HEK293 (cell line): ENCODE measurements around the gene ABR.

ENCODE experiments used
- CTCF ChIP-seq: fragments of 450-650 bp; formaldehyde crosslinking; IDR thresholded peaks from 2 replicates; pipeline ENCODE4 v1.5.1; 2016; ENCODE audit warnings: missing biosample characterization, missing genetic modification characterization
- GFI1B ChIP-seq: fragments of 450-650 bp; formaldehyde crosslinking; IDR thresholded peaks from 2 replicates; pipeline ENCODE4 v1.5.1; 2016; ENCODE audit warnings: missing biosample characterization, missing genetic modification characterization
- MYNN ChIP-seq: fragments of 450-650 bp; formaldehyde crosslinking; IDR thresholded peaks from 2 replicates; pipeline ENCODE4 v1.5.1; 2016; ENCODE audit warnings: missing biosample characterization, missing genetic modification characterization, borderline replicate concordance
- REST ChIP-seq: fragments of 450-650 bp; formaldehyde crosslinking; IDR thresholded peaks from 2 replicates; pipeline ENCODE4 v1.5.1; 2016; ENCODE audit warnings: missing biosample characterization, missing genetic modification characterization
- SALL2 ChIP-seq: fragments of 450-650 bp; formaldehyde crosslinking; IDR thresholded peaks from 2 replicates; pipeline ENCODE4 v1.5.0; 2017; ENCODE audit warnings: missing biosample characterization, mild to moderate bottlenecking, missing genetic modification characterization, borderline replicate concordance
- YY1 ChIP-seq: fragments of 450-650 bp; formaldehyde crosslinking; IDR thresholded peaks from 2 replicates; pipeline ENCODE4 v1.5.1; 2018; ENCODE audit warnings: missing biosample characterization, missing genetic modification characterization
- ZFP69B ChIP-seq: fragments of 450-650 bp; formaldehyde crosslinking; IDR thresholded peaks from 2 replicates; pipeline ENCODE4 v1.5.1; 2016; ENCODE audit warnings: missing biosample characterization, missing genetic modification characterization
- ZNF146 ChIP-seq: fragments of 450-650 bp; formaldehyde crosslinking; IDR thresholded peaks from 2 replicates; pipeline ENCODE4 v1.5.1; 2016; ENCODE audit warnings: missing biosample characterization, missing genetic modification characterization
- ZNF239 ChIP-seq: fragments of 450-650 bp; formaldehyde crosslinking; IDR thresholded peaks from 2 replicates; pipeline ENCODE4 v1.5.1; 2016; ENCODE audit warnings: missing biosample characterization, missing genetic modification characterization
- ZNF391 ChIP-seq: fragments of 450-650 bp; formaldehyde crosslinking; IDR thresholded peaks from 2 replicates; pipeline ENCODE4 v1.5.1; 2016; ENCODE audit warnings: low read depth, missing biosample characterization, missing genetic modification characterization, borderline replicate concordance
- ZNF433 ChIP-seq: fragments of 450-650 bp; formaldehyde crosslinking; IDR thresholded peaks from 2 replicates; pipeline ENCODE4 v1.5.1; 2016; ENCODE audit warnings: missing biosample characterization, missing genetic modification characterization, low read depth
- ZNF677 ChIP-seq: fragments of 450-650 bp; IDR thresholded peaks from 2 replicates; pipeline ENCODE4 v1.5.0; 2018; ENCODE audit warnings: missing biosample characterization, mild to moderate bottlenecking, missing genetic modification characterization, moderate library complexity
- ZNF701 ChIP-seq: fragments of 450-650 bp; formaldehyde crosslinking; IDR thresholded peaks from 2 replicates; pipeline ENCODE4 v1.5.1; 2016; ENCODE audit warnings: missing biosample characterization, missing genetic modification characterization

- TF ChIP-seq ZNF433 (tag by site-specific recombination) (no peak), ZNF677 (no peak), ZNF146 (tag by site-specific recombination) (no peak), YY1 (tag by site-specific recombination) (no peak), ZNF391 (tag by site-specific recombination) (no peak), ZNF701 (no peak), CTCF (no peak), MYNN (no peak), SALL2 (tag by site-specific recombination) (no peak), ZFP69B (tag by site-specific recombination) (no peak), ZNF239 (tag by site-specific recombination) (no peak), REST (tag by site-specific recombination) (no peak), GFI1B (tag by site-specific recombination) (no peak)
Observed at GRCh38 chr17:1164935-1165556, 14.7 kb downstream of the ABR start.
